Spleen (tissue), 7 donors: Measurements from ENCODE around the gene GALNT7.

ENCODE experiments used
- POLR2AphosphoS5 ChIP-seq, 3 donors: sonication (generic); formaldehyde crosslinking; IDR thresholded peaks; one replicate each; pipeline ENCODE4 v1.5.1; 2017; ENCODE audit warnings: antibody characterized with exemption in 3 of 3
- TF ChIP-seq, protein P1 (sequence below), 11 experiments: fragments of 200-600 bp in 7 of 11; fragments of 450-650 bp in 4 of 11; sonication (generic) in 4 of 11; IDR thresholded peaks in 8 of 11; conservative IDR thresholded peaks in 3 of 11; 1 replicate in 7 of 11; 2 replicates in 4 of 11; pipeline versions ENCODE4 v1.4.0 to v1.8.0; 2016 to 2021; ENCODE audit warnings: antibody characterized with exemption in 11 of 11, inconsistent platforms in 4 of 11, mild to moderate bottlenecking in 1 of 11
- donor health status: DM: no; HTN: no; CAD: no; lungs with moderate emphysema.
- donor health status: DM: no; HTN: no; CAD: no.
- donor health status: DM: no; HTN: no; CAD: no.

DNA sequence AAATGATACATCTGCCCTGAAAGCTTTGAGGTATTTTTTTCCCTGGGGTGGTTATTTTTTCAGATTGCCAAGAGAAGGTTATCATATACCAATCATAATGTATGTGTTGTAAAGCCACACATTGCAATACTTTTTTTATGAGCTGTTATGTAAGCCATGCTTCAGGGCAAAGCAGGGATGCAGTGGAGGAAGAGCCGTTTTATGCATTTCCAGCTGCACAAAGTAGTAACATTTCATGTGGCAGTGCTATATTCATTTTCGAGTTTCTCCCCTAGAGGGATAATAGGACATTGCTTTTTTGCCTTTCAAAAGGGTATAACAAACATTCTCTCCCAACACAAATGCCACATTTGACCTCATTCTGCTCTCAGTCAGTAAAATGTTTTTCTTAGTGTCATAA lies 68.5 kb downstream of the GALNT7 start:
- TF ChIP-seq, protein P1, sequence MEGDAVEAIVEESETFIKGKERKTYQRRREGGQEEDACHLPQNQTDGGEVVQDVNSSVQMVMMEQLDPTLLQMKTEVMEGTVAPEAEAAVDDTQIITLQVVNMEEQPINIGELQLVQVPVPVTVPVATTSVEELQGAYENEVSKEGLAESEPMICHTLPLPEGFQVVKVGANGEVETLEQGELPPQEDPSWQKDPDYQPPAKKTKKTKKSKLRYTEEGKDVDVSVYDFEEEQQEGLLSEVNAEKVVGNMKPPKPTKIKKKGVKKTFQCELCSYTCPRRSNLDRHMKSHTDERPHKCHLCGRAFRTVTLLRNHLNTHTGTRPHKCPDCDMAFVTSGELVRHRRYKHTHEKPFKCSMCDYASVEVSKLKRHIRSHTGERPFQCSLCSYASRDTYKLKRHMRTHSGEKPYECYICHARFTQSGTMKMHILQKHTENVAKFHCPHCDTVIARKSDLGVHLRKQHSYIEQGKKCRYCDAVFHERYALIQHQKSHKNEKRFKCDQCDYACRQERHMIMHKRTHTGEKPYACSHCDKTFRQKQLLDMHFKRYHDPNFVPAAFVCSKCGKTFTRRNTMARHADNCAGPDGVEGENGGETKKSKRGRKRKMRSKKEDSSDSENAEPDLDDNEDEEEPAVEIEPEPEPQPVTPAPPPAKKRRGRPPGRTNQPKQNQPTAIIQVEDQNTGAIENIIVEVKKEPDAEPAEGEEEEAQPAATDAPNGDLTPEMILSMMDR (IDR thresholded peaks at IDR 0.05 in 8 of 11, conservative IDR thresholded peaks at IDR 0.05 in 3 of 11) = no peak
- TF ChIP-seq POLR2AphosphoS5 (IDR thresholded peaks at IDR 0.05) = no peak
